Spinal cord (tissue), 10 donors: ENCODE data around the gene NFE2L2. TPM values are rescaled to one million over a fixed set of nuclear protein-coding genes. Genes with fewer than 3 reads are reported as not detected.
A peak's percentile ranks its signal among the peaks of the same experiment; 100 is the strongest.
"Not testable (repeated sequence)": the region's sequence is repeated elsewhere in the genome, so short reads cannot be mapped to it uniquely, and the experiment has no call there.

ENCODE experiments used
- DNase-seq, 6 donors: peaks; one replicate each; pipeline versions ENCODE4 v3.0.0 to v3.0.0-alpha.2; 2013 to 2015; ENCODE audit warnings: low spot score in 6 of 6, low read depth in 4 of 6
- H3K27ac ChIP-seq: one replicate; pipeline ENCODE4 v1.5.1; 2013; ENCODE audit warnings: low read depth, low read length, control low read depth
- H3K27me3 ChIP-seq: one replicate; pipeline ENCODE4 v1.6.1; 2013; ENCODE audit warnings: low read length; ENCODE audit not compliant: control insufficient read depth, insufficient read depth
- H3K36me3 ChIP-seq: one replicate; pipeline ENCODE4 v1.6.1; 2013; ENCODE audit warnings: low read length; ENCODE audit not compliant: control insufficient read depth, insufficient read depth
- H3K4me1 ChIP-seq: one replicate; pipeline ENCODE4 v1.6.1; 2013; ENCODE audit warnings: low read length; ENCODE audit not compliant: control insufficient read depth, insufficient read depth
- H3K4me3 ChIP-seq: one replicate; pipeline ENCODE4 v1.5.1; 2013; ENCODE audit warnings: low read depth, low read length, control low read depth
- H3K9me3 ChIP-seq: one replicate; pipeline ENCODE4 v1.6.1; 2013; ENCODE audit warnings: low read length; ENCODE audit not compliant: control insufficient read depth, insufficient read depth
- WGBS: methylation state at CpG from one replicate; pipeline ENCODE4 v1.1.5; 2013; ENCODE audit warnings: missing lambda C conversion rate; ENCODE audit not compliant: insufficient coverage; 5-methylcytosine and 5-hydroxymethylcytosine counted together
- polyA plus RNA-seq, 2 donors: library from polyadenylated mRNA; unstranded; fragments of 120-200 nt; gene quantifications; one replicate each; pipeline ENCODE4 v1.2.1, GENCODE V29; 2013; ENCODE audit not compliant: insufficient read length in 2 of 2
- total RNA-seq, 2 donors: library from RNA; depleted of rRNA in 1 of 2; stranded (reverse); fragments of 120-200 nt in 1 of 2; fragments of >200 nt in 1 of 2; gene quantifications; one replicate each; pipeline versions ENCODE4 v1.2.3 to v1.2.4, GENCODE V29; 2013 to 2014
- donor health status: healthy.

The NFE2L2 gene
- total and polyA plus RNA-seq, 4 donors = 62.8 to 87.9 (median 64.8) TPM

GRCh38 chr2:177212106-177212890, 52.2 kb downstream of the NFE2L2 start, which contains the start of gene HNRNPA3:
HNRNPA3 (plus strand) TSS chr2:177212794; CDS start chr2:177212800, 6 bp downstream.
- Histone ChIP-seq H3K4me3 (peak within 1 kb of the TSS; percentile 93), H3K27me3 (no peaks in the 10 kb centered on the region), H3K36me3 (peaks cover 13% of the 10 kb centered on the region), H3K9me3 (no peaks in the 10 kb centered on the region), H3K27ac (peak within 1 kb of the TSS; percentile 100), H3K4me1 (peaks cover 14% of the 10 kb centered on the region)
- WGBS = under 1% methylated on average over 64 of the region's 74 CpGs
- peak; percentile 97 to 100 (median 98) for DNase-seq

GRCh38 chr2:177211576-177212105, 52.9 kb downstream of the NFE2L2 start:
- H3K27me3 ChIP-seq = no peaks in the 10 kb centered on the region
- 11% methylated on average over 5 of the region's 6 CpGs for WGBS
- H3K4me1 ChIP-seq = peaks cover 14% of the 10 kb centered on the region
- H3K27ac ChIP-seq = peak overlapping the region; percentile 100
- H3K9me3 ChIP-seq = no peaks in the 10 kb centered on the region
- peak overlapping the region; percentile 93 for H3K4me3 ChIP-seq
- no peak for DNase-seq
- H3K36me3 ChIP-seq = peaks cover 8% of the 10 kb centered on the region

GRCh38 chr2:177211169-177211568, 53.4 kb downstream of the NFE2L2 start:
- 33% methylated on average over 3 of the region's 7 CpGs for WGBS
- Histone ChIP-seq H3K4me3 (peak overlapping the region; percentile 93), H3K27me3 (no peaks in the 10 kb centered on the region), H3K36me3 (peaks cover 6% of the 10 kb centered on the region), H3K27ac (peak overlapping the region; percentile 100), H3K9me3 (no peaks in the 10 kb centered on the region), H3K4me1 (peaks cover 14% of the 10 kb centered on the region)
- DNase-seq = no peak

GRCh38 chr2:177207101-177207500, 57.4 kb downstream of the NFE2L2 start:
- no peak for DNase-seq
- Histone ChIP-seq H3K27ac (no peak overlapping the region), H3K4me3 (no peak overlapping the region), H3K4me1 (peaks cover 4% of the 10 kb centered on the region), H3K9me3 (no peaks in the 10 kb centered on the region), H3K27me3 (no peaks in the 10 kb centered on the region), H3K36me3 (no peaks in the 10 kb centered on the region)
- 100% methylated on average over 2 of the region's 2 CpGs for WGBS

- Histone ChIP-seq H3K4me3 (no peak overlapping the region), H3K36me3 (no peaks in the 10 kb centered on the region), H3K9me3 (no peaks in the 10 kb centered on the region), H3K27me3 (no peaks in the 10 kb centered on the region), H3K4me1 (no peaks in the 10 kb centered on the region), H3K27ac (no peak overlapping the region)
- no CpG with 5 or more reads among the region's 3 CpGs for WGBS
- DNase-seq = no peak
Measured at GRCh38 chr2:177204417-177204816, 60.1 kb downstream of the NFE2L2 start.

- Histone ChIP-seq H3K4me3 (no peak overlapping the region), H3K9me3 (no peaks in the 10 kb centered on the region), H3K36me3 (peaks cover 2% of the 10 kb centered on the region), H3K27me3 (no peaks in the 10 kb centered on the region), H3K4me1 (no peaks in the 10 kb centered on the region), H3K27ac (no peak overlapping the region)
- peak in 1 of 6 donors; percentile 79 for DNase-seq
- no CpG with 5 or more reads among the region's 3 CpGs for WGBS
Measured at GRCh38 chr2:177201919-177202346, 62.6 kb downstream of the NFE2L2 start.

GRCh38 chr2:177200419-177200818, 64.1 kb downstream of the NFE2L2 start:
- not testable (repeated sequence) for H3K27ac ChIP-seq, H3K27me3 ChIP-seq, H3K4me1 ChIP-seq, H3K4me3 ChIP-seq, H3K9me3 ChIP-seq, H3K36me3 ChIP-seq, DNase-seq
- no CpG with 5 or more reads among the region's 7 CpGs for WGBS

- Histone ChIP-seq H3K4me1 (no peaks in the 10 kb centered on the region), H3K27ac (no peak overlapping the region), H3K36me3 (peaks cover 2% of the 10 kb centered on the region), H3K9me3 (no peaks in the 10 kb centered on the region), H3K4me3 (no peak overlapping the region), H3K27me3 (no peaks in the 10 kb centered on the region)
- WGBS = 80% methylated on average over 1 of the region's 1 CpG
- DNase-seq = no peak
Measured at GRCh38 chr2:177195194-177195593, 69.3 kb downstream of the NFE2L2 start.

- H3K4me1 ChIP-seq = no peaks in the 10 kb centered on the region
- WGBS = no CpG with 5 or more reads among the region's 4 CpGs
- no peaks in the 10 kb centered on the region for H3K9me3 ChIP-seq
- no peak for DNase-seq
- no peaks in the 10 kb centered on the region for H3K36me3 ChIP-seq
- H3K27ac ChIP-seq = no peak overlapping the region
- no peaks in the 10 kb centered on the region for H3K27me3 ChIP-seq
- no peak overlapping the region for H3K4me3 ChIP-seq
Measured at GRCh38 chr2:177193240-177193639, 71.3 kb downstream of the NFE2L2 start.

GRCh38 chr2:177192788-177193187, 71.7 kb downstream of the NFE2L2 start:
- no CpG with 5 or more reads among the region's 1 CpG for WGBS

More at GRCh38 chr2:177192788-177193187, 71.7 kb downstream of the NFE2L2 start:
- Histone ChIP-seq H3K4me3 (no peak overlapping the region), H3K4me1 (no peaks in the 10 kb centered on the region), H3K27ac (no peak overlapping the region), H3K9me3 (no peaks in the 10 kb centered on the region), H3K36me3 (no peaks in the 10 kb centered on the region), H3K27me3 (no peaks in the 10 kb centered on the region)
- no peak for DNase-seq
